Hepatocyte (in vitro differentiated cells): ENCODE results near the gene STK32A.

Experiments used
- CTCF ChIP-seq: fragments of 200-600 bp; sonication (generic); IDR thresholded peaks from 2 replicates; pipeline ENCODE4 v1.5.1; 2016; ENCODE audit warnings: antibody characterized with exemption, mild to moderate bottlenecking; ENCODE audit not compliant: poor library complexity
- EZH2 ChIP-seq: fragments of 200-600 bp; sonication (generic); IDR thresholded peaks from 2 replicates; pipeline ENCODE4 v1.6.1; 2016; ENCODE audit warnings: antibody characterized with exemption, mild to moderate bottlenecking, borderline replicate concordance
- EZH2phosphoT487 ChIP-seq: fragments of 200-600 bp; sonication (generic); IDR thresholded peaks from one replicate; pipeline ENCODE4 v1.6.1; 2018; ENCODE audit warnings: antibody characterized with exemption, mild to moderate bottlenecking, low read depth, moderate library complexity; ENCODE audit not compliant: unreplicated experiment, severe bottlenecking

DNA sequence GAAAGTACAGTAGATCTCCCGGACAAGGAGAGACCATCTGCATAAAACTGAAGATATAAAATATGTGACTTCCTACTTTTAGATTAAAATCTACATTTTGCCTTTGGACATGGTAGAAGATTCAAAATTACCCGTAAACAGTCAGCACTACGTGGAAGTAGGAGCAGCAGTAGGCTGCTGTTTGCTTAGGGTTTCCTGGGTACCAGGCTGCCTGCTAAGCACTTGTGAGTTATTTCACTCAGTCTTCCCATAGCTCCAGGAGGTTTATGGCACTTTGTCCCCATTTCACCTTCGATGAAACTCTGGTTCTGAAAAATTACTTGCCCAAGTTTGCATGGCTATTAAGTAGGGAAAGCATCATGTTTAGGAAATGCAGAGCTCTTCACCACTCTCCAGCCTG is 92.6 kb downstream of the STK32A start:
- TF ChIP-seq CTCF (no peak), EZH2 (no peak), EZH2phosphoT487 (no peak)
